GM19395 (cell line): ENCODE data around the gene SLC46A1.

Experiments
- ATAC-seq: cut with Tn5 transposase; IDR thresholded peaks from one replicate; pipeline ENCODE4 v1.9.1; 2021; ENCODE audit warnings: mild to moderate bottlenecking, moderate library complexity; ENCODE audit not compliant: unreplicated experiment

The SLC46A1 gene

DNA sequence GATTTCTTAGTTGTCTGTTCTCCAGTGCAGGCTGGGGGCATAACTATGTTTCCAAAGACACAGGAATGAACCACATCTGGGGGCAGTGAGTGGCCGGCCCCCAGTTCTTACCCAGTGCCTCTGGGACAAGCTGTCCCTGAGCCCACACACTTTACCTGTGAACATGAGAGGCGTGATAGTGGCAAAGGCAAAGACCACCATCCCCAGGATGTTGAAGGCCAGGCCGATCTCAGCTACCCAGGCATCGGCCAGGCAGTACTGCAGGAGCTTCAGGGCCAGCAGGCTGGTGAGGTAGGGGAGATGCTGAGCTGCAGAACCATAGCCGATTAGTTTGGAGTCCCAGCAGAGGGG is 1.6 kb downstream of the SLC46A1 start:
- no peak for ATAC-seq

- ATAC-seq: no peak
Measured at GRCh38 chr17:28404007-28404406, 2.0 kb downstream of the SLC46A1 start.

DNA sequence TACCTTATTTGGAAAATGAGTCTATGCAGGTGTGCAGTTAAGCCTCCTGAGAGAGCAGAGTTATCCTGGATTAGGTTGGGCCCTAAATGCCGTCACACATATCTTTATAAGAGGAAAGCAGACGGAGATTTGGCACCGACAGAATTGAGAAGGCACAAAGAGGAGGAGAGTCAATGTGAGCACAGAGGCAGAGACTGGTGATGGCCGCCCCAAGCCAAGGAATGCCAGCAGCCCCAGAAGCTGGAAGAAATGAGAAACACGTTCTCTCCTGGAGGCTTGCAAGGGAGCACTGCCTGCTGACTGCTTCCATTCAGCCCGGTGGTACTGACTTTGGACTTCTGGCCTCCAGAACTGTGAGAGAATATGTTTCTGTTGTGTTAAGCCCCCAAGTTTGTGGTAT is 3.2 kb downstream of the SLC46A1 start:
- no peak for ATAC-seq

DNA sequence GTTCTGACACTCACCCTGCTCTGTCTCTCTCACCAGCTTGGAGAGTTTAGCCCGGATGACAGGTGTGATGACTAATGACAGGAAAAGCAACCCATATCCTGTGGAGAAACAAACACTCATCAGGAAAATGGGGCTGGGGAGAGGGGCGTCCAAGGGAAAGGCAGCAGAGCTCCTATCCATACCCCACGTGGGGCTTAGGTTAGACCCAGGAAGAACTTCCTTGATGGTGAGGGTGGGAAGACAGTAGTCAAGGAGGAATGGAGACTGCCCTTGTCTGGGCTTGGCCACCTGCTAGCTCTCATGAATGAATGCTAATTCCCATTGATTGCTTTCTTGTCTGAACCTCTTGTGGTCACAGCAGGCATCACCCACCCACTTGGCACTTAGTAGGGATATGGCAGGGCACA is 3.8 kb downstream of the SLC46A1 start:
- no peak for ATAC-seq

DNA sequence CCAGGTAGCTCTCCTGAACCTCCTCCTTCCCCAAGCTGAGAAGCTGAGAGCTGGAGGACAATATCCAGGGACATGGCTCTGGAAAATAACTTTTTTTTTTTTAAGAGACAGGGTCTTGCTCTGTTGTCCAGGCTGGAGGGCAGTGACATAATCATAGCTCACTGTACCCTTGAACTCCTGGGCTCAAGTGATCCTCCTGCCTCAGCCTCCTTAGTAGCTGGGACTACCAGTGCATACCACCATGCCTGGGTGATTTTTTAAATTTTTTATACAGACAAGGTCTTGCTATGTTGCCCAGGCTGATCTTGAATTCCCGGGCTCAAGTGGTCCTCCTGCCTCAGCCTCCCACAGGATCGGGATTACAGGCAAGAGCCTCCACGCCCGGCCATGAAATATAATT is 6.2 kb downstream of the SLC46A1 start:
- no peak for ATAC-seq

DNA sequence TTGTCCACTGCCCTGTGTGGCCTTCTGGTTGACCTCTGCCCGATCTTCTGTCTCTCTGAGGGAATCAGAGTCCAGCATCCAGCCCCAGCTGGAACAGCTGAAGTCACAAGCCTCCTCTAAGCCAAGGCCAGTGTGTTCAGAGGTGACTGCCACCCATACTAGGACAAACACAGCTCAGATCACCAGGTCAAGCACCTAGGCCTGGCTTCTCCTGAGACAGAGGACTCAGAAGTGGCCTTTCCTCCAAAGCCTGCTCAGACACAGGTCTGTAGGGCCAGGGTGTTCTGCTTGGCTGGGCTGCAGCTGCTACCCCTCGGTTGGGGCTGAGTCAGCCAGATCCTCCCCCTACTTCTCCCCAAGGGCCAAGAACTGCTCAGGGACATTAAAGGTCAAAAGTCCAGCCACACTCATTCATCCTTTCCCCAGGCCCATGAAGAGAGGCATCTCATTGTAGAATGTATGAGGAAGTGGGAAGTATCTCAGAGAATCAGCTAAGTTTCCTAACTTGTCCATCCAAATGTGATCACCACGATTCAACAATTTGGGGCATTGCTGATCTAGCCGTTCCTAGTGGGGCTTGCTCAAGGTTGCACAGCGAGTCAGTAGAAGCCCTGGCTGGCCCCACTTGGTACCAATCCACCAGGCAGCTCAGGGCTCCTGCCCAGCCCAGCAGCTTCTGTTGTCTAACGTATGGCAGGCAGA is 7.6 kb downstream of the SLC46A1 start:
- no peak for ATAC-seq

- ATAC-seq: no peak
Measured at GRCh38 chr17:28397687-28398279, 8.2 kb downstream of the SLC46A1 start.

DNA sequence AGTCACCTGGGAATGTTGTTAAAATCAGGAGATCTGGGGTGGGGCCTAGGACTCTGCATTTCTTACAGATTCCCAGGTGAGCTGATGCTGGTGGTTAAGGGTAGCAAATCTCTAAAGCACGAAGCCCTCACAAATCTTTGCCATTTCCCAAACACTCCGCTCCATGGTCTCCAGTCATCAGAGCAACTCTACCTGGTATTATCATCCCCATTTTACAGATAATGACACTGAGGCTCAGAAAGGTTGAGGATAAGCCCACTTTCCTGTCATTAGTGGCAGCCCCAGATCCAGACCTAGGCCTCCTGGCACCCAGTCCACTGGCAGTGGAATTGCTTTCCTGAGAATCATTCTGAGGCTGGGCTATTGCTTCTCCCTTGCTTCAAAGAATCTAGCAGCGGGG is 8.7 kb downstream of the SLC46A1 start:
- ATAC-seq: no peak

GRCh38 chr17:28396635-28397239 is 9.3 kb downstream of the SLC46A1 start:
- ATAC-seq: no peak

GRCh38 chr17:28395968-28396367 is 10.0 kb downstream of the SLC46A1 start:
- no peak for ATAC-seq

DNA sequence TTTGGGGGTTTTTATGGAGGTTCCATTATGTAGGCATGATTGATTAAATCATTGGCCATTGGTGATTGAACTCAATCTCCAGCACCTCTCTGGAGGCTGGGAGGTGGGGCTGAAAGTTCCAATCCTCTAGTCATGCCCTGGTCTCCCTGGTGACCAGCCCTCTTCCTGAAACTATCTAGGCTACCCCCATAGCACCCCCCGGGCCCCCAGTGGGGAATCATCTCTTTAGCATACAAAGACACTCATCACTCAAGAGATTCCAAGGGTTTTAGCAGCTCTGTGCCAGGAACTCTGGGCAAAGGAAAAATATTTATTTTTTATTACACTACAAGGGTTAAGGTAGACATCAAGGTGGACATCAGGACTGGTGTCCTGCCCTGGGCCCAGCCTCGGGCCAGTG is 10.6 kb downstream of the SLC46A1 start:
- no peak for ATAC-seq

- no peak for ATAC-seq
Measured at GRCh38 chr17:28394337-28395116, 11.5 kb downstream of the SLC46A1 start.

- ATAC-seq: no peak
Measured at GRCh38 chr17:28392491-28392890, 13.5 kb downstream of the SLC46A1 start.

DNA sequence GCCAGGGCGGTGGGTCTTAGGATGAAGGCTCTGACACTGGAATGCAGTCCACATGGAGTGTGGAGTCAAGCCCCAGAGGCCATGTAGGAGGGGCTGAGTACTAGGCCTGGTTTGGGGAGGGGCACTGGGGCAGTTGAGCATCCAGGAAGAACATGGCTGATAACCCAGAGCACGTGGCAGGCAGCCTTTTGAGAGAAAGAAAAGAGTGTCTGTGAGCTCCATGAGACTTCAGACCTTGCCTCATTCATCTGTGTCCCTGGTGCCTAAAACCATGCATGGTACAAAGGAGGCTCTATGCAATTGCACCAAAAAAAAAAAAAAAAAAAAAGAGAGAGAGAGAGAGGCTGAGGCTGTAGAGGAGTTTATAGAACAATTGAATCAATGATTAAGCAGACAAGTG is 14.6 kb downstream of the SLC46A1 start:
- no peak for ATAC-seq

DNA sequence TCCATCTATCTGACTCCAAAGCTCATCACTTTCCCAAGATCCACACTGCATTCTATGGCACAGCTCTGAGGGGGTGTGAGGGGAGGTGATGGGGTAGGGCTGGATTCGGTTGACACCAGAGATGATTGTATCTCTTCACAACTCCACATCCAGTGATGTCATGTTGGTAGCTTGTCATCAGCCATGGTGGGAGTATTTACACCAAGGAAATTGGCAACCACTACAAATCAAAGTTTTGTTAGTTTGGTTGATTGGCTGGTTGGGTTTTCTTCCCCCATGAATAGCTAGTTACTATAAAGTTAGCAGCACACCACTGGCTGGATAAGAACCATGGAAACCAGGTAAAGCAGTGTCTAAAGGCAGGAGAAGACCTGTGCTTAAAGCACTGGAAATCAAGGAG is 15.0 kb downstream of the SLC46A1 start:
- no peak for ATAC-seq

DNA sequence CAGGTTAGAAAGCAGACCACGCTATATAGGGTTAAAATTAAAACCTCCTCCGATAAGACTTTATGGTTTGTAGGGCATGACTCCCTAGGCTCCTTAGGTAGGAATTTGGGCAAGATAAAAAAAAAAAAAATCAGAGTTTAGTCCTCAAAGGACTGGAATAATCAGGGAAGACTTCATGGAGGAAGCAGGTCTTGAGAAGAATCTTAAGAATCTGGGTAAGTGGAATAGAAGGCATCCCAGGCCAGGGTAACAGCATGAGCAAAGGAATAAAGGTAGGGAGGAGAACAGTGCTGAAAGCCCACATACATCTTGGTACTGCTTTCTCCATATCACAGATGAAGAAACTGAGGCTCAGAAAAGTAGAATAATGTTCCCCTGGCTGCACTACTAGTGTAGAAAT is 15.4 kb downstream of the SLC46A1 start:
- no peak for ATAC-seq

DNA sequence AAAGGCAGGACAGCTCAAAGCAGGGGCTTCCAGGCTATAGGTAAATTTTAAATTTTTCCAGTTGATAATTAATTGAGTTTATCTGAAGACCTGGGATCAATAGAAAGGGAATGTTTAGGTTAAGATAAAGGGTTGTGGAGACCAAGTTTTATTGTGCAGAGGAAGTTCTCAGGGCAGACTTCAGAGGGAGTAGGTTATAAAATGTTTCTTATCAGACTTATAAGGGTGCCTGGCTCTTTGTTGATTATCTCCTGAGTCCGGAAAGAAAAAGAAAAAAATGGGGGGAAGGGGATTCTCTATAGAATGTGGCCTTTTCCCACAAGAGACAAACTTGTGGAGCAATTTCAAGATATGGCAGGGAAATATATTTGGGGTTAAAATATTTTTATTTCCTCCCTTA is 15.9 kb downstream of the SLC46A1 start:
- no peak for ATAC-seq

GRCh38 chr17:28388106-28388505 is 17.9 kb downstream of the SLC46A1 start:
- no peak for ATAC-seq

DNA sequence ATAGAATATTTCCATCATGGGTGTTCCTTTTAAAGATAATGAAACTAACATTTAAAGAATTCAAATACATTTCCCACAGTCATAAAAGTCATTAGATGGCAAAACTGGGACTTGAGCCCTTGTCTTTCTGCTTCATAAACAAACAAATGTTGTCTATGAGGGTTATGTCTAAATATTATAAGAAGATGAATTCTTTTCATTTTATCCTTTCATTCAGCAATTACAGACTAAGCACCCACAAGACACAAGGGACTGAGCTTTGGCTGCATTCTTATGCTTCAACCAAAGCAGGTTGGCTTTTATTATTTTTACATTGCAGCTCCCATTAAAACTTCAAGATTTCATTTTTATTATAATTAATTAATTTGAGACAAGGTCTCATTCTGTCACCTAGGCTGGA is 19.6 kb downstream of the SLC46A1 start:
- no peak for ATAC-seq

DNA sequence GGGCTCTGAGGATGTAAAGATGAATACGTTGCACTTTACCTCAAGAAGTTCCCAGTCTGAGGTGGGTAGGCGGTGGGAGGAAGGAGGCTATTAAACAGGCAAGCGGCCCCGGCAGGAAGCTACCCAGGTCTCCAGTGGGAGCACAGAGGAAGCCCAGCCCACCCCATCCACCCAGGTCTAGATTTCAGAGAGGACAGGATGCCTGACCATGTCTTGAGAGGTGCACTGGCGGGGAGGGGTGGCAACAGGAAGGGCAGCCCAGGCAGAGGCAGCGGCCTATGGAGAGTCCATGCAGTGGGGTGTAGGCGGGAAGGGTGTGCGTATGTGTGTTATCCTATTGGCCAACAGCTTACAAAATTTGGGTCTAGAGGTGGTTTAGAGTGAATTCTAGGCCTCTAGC is 20.6 kb downstream of the SLC46A1 start:
- no peak for ATAC-seq

DNA sequence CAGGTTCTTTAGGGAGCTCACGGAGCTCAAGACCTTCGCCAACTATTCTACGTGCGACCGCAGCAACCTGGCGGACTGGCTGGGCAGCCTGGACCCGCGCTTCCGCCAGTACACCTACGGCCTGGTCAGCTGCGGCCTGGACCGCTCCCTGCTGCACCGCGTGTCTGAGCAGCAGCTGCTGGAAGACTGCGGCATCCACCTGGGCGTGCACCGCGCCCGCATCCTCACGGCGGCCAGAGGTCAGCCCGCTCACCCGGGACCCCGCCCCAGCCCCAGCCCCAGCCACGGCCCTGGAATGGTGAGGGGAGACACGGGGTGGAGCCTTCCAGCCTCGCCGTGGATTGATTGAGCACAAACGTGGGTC is 21.0 kb downstream of the SLC46A1 start:
- no peak for ATAC-seq
